HG03103 (cell line): ENCODE data around the gene DPH7.
"Not testable (repeated sequence)": the region's sequence is repeated elsewhere in the genome, so short reads cannot be mapped to it uniquely, and the experiment has no call there.

Experiments
- ATAC-seq: cut with Tn5 transposase; IDR thresholded peaks from one replicate; pipeline ENCODE4 v1.9.1; 2021; ENCODE audit warnings: low read depth; ENCODE audit not compliant: unreplicated experiment

The DPH7 gene

GRCh38 chr9:137578518-137579258, at the start of gene DPH7:
TSS of gene DPH7 (minus strand) at chr9:137578925. CDS start at chr9:137578777, 148 bp downstream.
- ATAC-seq, result peak; percentile 81

GRCh38 chr9:137627406-137627805, 48.7 kb upstream of the DPH7 start:
- not testable (repeated sequence) for ATAC-seq

DNA sequence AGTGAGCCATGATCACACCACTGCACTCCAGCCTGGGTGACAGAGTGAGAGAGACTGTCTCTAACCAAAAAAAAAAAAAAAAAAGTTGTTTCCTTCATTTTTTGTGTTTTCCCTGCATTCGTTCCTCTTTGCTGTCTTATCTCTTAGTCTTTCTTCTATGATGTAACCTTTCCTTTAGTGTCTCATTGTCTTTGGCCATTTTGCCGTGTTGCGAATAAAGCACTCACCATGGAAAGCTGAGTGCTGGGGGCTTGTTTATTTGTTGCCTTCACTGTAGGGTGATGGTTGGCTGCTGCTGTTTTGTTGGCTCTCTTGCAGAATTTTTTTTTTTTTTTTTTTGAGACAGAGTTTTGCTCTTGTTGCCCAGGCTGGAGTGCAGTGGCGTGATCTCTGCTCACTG, 47.7 kb upstream of the DPH7 start:
- ATAC-seq, result no peak

DNA sequence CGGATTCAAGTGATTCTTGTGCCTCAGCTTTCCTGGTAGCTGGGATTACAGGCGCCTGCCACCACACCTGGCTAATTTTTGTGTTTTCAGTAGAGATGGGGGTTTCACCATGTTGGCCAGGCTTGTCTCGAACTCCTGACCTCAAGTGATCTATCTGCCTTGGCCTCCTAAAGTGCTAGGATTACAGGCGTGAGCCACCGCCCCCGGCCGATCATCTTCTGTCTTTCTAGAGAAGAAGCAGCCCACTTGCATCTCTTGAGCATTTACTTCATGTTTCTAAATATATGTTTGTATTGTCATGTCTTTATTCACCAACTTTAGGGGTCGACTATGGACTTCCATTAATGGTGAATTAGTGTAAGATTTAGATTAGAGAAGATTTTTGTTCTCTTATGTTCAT, 43.5 kb upstream of the DPH7 start:
- not testable (repeated sequence) for ATAC-seq

GRCh38 chr9:137621131-137621757, 42.5 kb upstream of the DPH7 start:
- ATAC-seq, result no peak

- ATAC-seq, result no peak
These were observed 41.9 kb upstream of the DPH7 start for GRCh38 chr9:137620581-137620980.

DNA sequence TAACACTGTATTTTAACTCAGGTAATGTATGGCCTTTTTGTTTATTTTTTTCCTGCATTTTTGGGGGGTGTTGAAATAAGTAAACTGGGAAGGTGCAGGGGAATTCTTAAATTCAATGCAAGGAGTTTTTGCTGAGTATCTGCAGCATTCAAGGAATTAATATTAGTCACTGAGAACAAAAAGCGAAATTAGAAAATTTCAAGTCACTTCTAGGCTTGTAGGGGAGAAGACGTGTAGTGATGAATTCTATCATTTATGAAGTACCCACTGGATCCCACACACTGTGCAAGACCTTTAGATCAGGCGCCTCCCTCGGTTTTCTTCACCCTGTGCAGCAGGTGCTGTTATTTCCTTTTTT, 41.3 kb upstream of the DPH7 start:
- no peak for ATAC-seq

- ATAC-seq, result peak; percentile 8
These were observed 40.7 kb upstream of the DPH7 start for GRCh38 chr9:137619240-137620047.

- peak; percentile 55 for ATAC-seq
These were observed 39.7 kb upstream of the DPH7 start, which contains the start of gene EHMT1 for GRCh38 chr9:137618105-137619067. TSS of gene EHMT1 (plus strand) at chr9:137619005. CDS start at chr9:137619029, 24 bp downstream.

DNA sequence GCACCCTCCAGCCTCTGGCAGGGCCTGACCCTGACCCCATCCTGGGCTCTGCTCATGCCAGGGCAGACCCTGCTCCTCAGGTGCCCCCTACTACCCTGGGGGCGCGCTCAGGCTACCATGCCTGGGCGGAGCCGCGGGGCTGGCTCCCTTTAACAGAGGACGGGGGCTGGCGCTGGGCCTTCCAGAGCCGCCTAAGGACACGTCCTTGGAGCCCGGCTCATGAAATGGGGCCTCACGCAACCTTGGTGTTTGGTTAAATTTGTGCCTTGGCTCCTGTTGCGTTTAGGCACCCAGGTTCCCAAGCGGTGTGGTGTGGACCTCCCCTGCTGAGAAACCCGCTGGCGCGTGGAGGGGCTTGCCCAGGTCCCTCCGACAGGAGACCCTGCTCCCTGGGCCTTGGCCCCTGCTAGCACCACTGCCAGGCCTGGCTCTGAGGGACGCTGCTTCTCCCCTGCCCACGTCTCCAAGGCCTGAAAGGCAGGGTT, 36.7 kb upstream of the DPH7 start:
- no peak for ATAC-seq

DNA sequence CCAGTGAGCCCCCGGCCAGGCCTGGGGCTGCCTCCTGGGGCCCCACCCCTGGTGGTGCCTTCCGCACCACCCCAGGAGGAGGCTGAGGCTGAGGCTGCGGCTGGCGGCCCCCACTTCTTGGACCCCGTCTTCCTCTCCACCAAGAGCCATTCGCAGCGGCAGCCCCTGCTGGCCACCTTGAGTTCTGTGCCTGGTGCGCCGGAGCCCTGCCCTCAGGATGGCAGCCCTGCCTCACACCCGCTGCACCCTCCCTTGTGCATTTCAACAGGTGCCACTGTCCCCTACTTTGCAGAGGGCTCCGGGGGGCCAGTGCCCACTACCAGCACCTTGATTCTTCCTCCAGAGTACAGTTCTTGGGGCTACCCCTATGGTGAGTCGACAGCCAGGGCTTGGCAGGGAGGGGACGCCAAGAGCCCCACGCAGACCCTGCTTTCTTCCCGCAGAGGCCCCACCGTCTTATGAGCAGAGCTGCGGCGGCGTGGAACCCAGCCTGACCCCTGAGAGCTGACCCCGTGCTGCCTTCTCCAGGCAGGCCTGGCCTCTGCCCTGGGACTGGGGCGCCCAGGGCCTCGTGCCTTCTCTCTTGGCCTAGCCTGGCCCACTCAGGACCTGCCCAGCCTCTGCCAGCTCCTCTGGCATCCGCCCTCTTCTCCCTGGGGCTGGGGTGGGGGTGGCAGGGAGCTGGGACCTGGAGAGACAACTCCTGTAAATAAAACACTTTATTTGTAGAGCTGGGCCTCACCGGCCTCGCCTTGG, 36.1 kb upstream of the DPH7 start:
- ATAC-seq, result no peak

GRCh38 chr9:137613738-137614523, 35.2 kb upstream of the DPH7 start:
- no peak for ATAC-seq

DNA sequence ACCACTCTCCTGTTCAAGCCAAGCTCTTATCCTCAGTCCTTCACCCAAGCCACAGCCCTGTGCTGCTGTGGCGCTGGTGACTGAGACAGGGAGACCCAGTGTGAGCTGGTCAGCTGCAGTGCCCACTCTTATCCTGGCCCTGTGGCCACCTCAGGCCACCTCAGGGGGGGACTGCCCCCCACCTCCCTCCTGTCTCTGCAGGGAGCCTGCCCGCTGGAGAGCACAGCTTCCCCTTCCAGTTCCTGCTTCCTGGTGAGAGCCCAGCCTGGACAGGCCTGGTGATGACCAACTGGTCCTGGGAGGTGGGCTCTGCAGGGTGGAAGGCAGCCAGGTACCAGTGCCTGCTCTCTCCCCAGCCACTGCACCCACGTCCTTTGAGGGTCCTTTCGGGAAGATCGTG, 34.5 kb upstream of the DPH7 start:
- no peak for ATAC-seq

GRCh38 chr9:137612741-137613142, 34.0 kb upstream of the DPH7 start:
- ATAC-seq, result no peak

- ATAC-seq, result no peak
These were observed 33.2 kb upstream of the DPH7 start for GRCh38 chr9:137611623-137612609.

DNA sequence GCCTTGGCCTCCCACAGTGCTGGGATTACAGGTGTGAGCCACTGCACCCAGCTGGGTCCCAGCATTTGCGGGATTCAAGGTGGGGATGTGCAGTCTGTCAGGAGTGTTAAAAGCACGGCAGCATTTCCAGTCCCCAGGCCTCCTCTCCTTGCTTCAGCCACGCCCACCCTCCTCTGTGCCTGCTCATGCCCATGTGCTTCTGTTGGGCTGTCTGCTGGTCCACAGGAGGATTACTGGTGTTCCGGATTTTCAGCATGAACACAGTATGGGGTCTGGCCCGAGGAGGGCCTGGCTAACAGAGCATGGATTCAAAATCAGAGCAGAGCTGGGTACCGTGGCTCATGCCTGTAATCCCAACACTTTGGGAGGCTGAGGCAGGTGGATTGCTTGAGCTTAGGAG, 32.2 kb upstream of the DPH7 start:
- no peak for ATAC-seq

DNA sequence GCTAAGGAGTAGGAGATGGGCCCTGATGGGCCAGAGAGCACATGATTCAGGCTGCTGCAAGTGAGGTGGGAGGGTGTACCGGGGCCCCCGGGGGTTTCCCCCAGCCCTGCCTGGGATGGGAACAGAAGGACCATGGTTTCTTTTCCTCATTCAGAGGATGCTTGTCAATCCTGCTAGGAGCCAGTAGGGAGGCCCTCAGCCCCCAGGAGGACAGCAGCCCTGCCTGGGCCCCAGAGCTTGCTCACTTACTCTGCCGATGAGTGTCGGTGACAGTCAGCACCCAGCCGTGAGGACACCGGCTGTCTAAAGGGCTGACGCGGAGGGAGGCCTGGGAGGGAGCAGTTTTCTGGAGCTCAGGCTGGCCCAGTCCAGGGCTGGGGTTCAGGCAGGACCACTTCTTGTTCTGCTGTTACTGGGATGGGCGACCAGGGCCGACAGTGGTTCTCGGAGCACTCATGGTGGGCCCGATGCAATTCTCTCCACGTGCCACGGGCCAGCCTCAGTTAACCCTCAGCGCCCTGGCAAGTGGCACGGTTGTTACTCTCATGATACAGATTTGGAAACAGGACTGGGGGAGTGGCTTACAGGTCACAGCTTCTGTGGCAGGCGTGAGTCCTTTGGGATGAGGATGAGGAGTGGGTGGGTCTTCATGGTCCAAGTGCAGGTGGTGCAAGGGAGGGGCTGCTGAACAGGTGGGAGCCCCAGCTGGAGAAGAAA, 28.6 kb upstream of the DPH7 start:
- no peak for ATAC-seq
